ENCODE data around the gene PHLPP2.

- TF ChIP-seq CTCF (IDR thresholded peaks at IDR 0.05; ENCODE audit: low read length) (no peak), EZH2 (IDR thresholded peaks at IDR 0.05; ENCODE audit: borderline replicate concordance, low read length) (no peak)
These were observed 76.3 kb downstream of the PHLPP2 start for GRCh38 chr16:71648162-71648561.

Data from OCI-LY1 (cell line).